Measurements from ENCODE around the gene SHISAL1.

Gene SHISAL1

GRCh38 chr22:44288913-44289312 lies 23.8 kb downstream of the SHISAL1 start:
- FAIRE-seq (no peak), DNase-seq (ENCODE audit: insufficient read length, low spot score) (no peak)
- TF ChIP-seq SPI1 (IDR thresholded peaks at IDR 0.05; ENCODE audit: low read depth, low read length) (no peak), POU2F2 (IDR thresholded peaks at IDR 0.05; ENCODE audit: low read depth, low read length) (no peak), POLR2A (IDR thresholded peaks at IDR 0.05; ENCODE audit: low read depth, low read length) (no peak)

DNA sequence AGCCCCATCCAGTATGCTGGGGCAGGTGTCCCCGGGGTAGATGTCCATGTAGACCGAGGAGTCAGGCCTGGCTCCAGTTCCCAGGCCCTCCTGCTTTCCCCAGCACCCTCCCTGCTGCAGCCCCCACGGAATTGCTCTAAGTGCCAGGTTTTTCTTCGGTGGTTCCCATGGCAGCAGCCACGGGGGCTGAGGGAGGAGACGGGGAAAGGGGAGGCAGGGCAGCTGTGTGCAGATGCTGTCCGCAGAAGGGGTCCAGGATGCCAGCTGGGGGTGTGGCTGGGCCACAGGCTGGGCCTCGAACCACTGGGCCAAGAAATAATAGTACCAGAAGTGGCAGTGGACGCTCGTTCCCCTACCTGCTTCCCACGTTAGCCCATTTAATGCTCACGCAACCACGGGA lies 25.0 kb downstream of the SHISAL1 start:
- FAIRE-seq = no peak
- no peak for TF ChIP-seq POLR2A (IDR thresholded peaks at IDR 0.05; ENCODE audit: low read depth, low read length)
- no peak for TF ChIP-seq POLR2AphosphoS5 (IDR thresholded peaks at IDR 0.05; ENCODE audit: low read depth, low read length)
- DNase-seq (ENCODE audit: insufficient read length, low spot score) = no peak

- no peak for FAIRE-seq
- TF ChIP-seq POLR2A (IDR thresholded peaks at IDR 0.05; ENCODE audit: low read depth, low read length) (no peak), POU2F2 (IDR thresholded peaks at IDR 0.05; ENCODE audit: low read depth, low read length) (no peak), SPI1 (IDR thresholded peaks at IDR 0.05; ENCODE audit: low read depth, low read length) (no peak), TAF1 (IDR thresholded peaks at IDR 0.05; ENCODE audit: low read depth, low read length) (no peak), POLR2AphosphoS5 (IDR thresholded peaks at IDR 0.05; ENCODE audit: low read depth, low read length) (no peak), PAX5 (IDR thresholded peaks at IDR 0.05; ENCODE audit: insufficient read depth, low read length, severe bottlenecking) (no peak)
- no peak for DNase-seq (ENCODE audit: insufficient read length, low spot score)
Measured at GRCh38 chr22:44287121-44287693, 25.5 kb downstream of the SHISAL1 start.

DNA sequence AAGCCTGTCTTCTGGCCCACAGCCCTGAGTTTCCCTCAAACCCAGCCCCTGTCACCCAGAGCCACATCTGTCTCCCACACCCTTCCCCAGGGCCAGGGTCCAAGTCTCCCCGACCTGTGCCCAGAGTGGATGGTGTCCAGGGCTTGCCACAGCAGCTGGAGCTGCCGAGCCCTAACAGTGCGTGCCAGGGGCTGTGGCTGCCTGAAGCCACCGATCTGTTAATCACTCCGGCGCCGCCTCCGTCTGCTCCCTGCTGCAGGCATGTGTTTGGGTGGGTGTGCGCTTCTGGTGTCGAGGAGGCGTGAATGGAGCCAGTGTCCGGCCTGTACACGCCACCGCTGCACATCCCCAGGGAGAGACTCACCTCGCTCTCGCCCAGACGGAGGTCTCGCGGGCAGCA lies 26.1 kb downstream of the SHISAL1 start:
- FAIRE-seq = no peak
- TF ChIP-seq PAX5 (IDR thresholded peaks at IDR 0.05; ENCODE audit: insufficient read depth, low read length, severe bottlenecking) (no peak), POLR2AphosphoS5 (IDR thresholded peaks at IDR 0.05; ENCODE audit: low read depth, low read length) (no peak), TAF1 (IDR thresholded peaks at IDR 0.05; ENCODE audit: low read depth, low read length) (no peak), POLR2A (IDR thresholded peaks at IDR 0.05; ENCODE audit: low read depth, low read length) (no peak), POU2F2 (IDR thresholded peaks at IDR 0.05; ENCODE audit: low read depth, low read length) (no peak), SPI1 (IDR thresholded peaks at IDR 0.05; ENCODE audit: low read depth, low read length) (no peak)
- no peak for DNase-seq (ENCODE audit: insufficient read length, low spot score)

DNA sequence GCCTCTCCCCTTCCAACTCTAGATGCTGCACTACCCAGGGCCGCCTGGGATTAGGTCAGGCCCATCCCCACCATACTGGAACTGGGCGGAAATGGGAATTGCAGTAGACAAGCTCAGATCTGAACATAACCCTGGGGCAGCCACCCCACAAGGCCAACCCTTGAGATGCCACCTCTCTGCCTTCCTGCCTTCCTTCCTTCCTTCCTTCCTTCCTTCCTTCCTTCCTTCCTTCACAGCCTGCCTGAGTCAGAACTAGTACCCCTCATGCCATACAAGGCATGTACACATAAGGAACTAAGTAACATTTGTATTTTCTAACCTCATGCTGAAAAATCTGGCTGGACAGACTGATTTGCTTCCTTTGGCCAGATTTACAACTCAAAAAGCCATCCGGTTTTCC lies 28.0 kb downstream of the SHISAL1 start:
- DNase-seq (ENCODE audit: insufficient read length, low spot score) (no peak), FAIRE-seq (no peak)
- no peak for TF ChIP-seq POU2F2 (IDR thresholded peaks at IDR 0.05; ENCODE audit: low read depth, low read length)
- no peak for TF ChIP-seq SPI1 (IDR thresholded peaks at IDR 0.05; ENCODE audit: low read depth, low read length)
- TF ChIP-seq PAX5 (IDR thresholded peaks at IDR 0.05; ENCODE audit: insufficient read depth, low read length, severe bottlenecking) = no peak
- no peak for TF ChIP-seq POLR2AphosphoS5 (IDR thresholded peaks at IDR 0.05; ENCODE audit: low read depth, low read length)
- TF ChIP-seq POLR2A (IDR thresholded peaks at IDR 0.05; ENCODE audit: low read depth, low read length) = no peak
- TF ChIP-seq TAF1 (IDR thresholded peaks at IDR 0.05; ENCODE audit: low read depth, low read length) = no peak

- FAIRE-seq = no peak
- DNase-seq (ENCODE audit: insufficient read length, low spot score) = no peak
- no peak for TF ChIP-seq POLR2AphosphoS5 (IDR thresholded peaks at IDR 0.05; ENCODE audit: low read depth, low read length)
- no peak for TF ChIP-seq POLR2A (IDR thresholded peaks at IDR 0.05; ENCODE audit: low read depth, low read length)
- TF ChIP-seq PAX5 (IDR thresholded peaks at IDR 0.05; ENCODE audit: insufficient read depth, low read length, severe bottlenecking) = no peak
- no peak for TF ChIP-seq TAF1 (IDR thresholded peaks at IDR 0.05; ENCODE audit: low read depth, low read length)
- TF ChIP-seq POU2F2 (IDR thresholded peaks at IDR 0.05; ENCODE audit: low read depth, low read length) = no peak
- TF ChIP-seq SPI1 (IDR thresholded peaks at IDR 0.05; ENCODE audit: low read depth, low read length) = no peak
Measured at GRCh38 chr22:44281768-44282637, 30.7 kb downstream of the SHISAL1 start.

DNA sequence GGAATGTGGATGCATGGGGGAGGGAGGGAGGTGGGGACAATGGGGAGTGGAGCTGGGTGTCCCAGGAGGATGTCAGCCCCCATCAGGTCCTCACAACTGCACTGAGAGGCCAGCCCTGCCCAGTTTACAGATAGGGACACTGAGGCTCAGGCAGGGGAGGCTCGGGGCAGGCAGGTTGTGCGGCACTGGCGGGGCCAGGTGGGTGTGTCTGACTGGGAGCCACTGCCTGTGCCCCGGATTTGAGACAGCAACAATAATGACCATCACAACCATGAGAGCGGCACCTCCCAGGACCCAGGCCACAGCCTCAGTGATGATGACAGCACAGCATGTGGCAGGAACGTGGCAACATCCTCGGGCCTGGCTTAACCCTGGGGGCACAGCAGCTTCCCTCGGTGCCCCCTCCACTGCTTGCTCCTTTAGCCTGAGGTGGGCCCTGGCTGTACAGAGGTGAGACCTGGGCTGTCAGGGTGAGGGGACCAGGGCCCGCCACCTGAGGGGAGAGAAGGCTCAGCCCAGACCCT lies 32.0 kb downstream of the SHISAL1 start:
- no peak for TF ChIP-seq POLR2AphosphoS5 (IDR thresholded peaks at IDR 0.05; ENCODE audit: low read depth, low read length)
- no peak for TF ChIP-seq SPI1 (IDR thresholded peaks at IDR 0.05; ENCODE audit: low read depth, low read length)
- TF ChIP-seq TAF1 (IDR thresholded peaks at IDR 0.05; ENCODE audit: low read depth, low read length) = no peak
- TF ChIP-seq POU2F2 (IDR thresholded peaks at IDR 0.05; ENCODE audit: low read depth, low read length) = no peak
- no peak for TF ChIP-seq POLR2A (IDR thresholded peaks at IDR 0.05; ENCODE audit: low read depth, low read length)
- TF ChIP-seq PAX5 (IDR thresholded peaks at IDR 0.05; ENCODE audit: insufficient read depth, low read length, severe bottlenecking) = no peak
- no peak for DNase-seq (ENCODE audit: insufficient read length, low spot score)
- FAIRE-seq = no peak

GRCh38 chr22:44279069-44279360 lies 33.7 kb downstream of the SHISAL1 start:
- FAIRE-seq (no peak), DNase-seq (ENCODE audit: insufficient read length, low spot score) (no peak)
- TF ChIP-seq TAF1 (IDR thresholded peaks at IDR 0.05; ENCODE audit: low read depth, low read length) (no peak), POLR2AphosphoS5 (IDR thresholded peaks at IDR 0.05; ENCODE audit: low read depth, low read length) (no peak), POU2F2 (IDR thresholded peaks at IDR 0.05; ENCODE audit: low read depth, low read length) (no peak), POLR2A (IDR thresholded peaks at IDR 0.05; ENCODE audit: low read depth, low read length) (no peak), SPI1 (IDR thresholded peaks at IDR 0.05; ENCODE audit: low read depth, low read length) (no peak), PAX5 (IDR thresholded peaks at IDR 0.05; ENCODE audit: insufficient read depth, low read length, severe bottlenecking) (no peak)

DNA sequence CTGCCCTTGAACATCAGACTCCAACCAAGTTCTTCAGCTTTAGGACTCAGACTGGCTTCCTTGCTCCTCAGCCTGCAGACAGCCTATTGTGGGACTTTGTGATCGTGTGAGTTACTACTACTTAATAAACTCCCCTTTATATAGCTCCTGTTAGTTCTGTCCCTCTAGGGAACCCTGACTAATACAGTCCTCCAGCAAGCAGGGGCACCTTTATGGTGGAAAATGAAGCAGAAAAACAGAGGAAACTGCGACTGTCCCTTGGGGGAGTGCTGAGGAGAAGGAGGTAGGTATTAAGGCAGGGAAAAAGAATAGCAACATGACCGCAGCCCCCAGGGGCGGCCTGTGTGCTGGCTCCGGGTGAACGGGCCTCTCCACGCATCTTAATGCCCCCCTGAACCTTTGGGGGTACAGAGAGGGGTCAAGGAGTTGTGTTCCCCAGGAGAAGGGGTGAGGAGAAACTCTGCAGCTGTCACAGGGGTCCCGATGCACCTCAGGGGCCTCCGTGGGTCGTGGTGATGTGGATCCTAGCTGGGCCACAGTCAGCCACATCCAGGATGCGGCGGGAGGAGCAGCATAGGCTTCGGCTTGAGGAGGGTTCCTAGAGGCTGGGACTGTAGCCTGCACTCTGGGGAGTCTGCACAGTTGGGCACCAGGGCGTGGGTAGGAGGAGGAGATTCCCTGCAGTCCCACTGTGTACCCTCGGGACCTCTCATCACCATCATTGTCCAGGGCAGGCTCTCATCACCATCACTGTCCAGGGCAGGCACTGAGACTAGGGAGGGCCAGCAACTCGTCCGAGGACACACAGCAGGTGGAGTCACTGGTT lies 34.3 kb downstream of the SHISAL1 start:
- FAIRE-seq (no peak), DNase-seq (ENCODE audit: insufficient read length, low spot score) (no peak)
- TF ChIP-seq PAX5 (IDR thresholded peaks at IDR 0.05; ENCODE audit: insufficient read depth, low read length, severe bottlenecking) (no peak), POLR2AphosphoS5 (IDR thresholded peaks at IDR 0.05; ENCODE audit: low read depth, low read length) (no peak), TAF1 (IDR thresholded peaks at IDR 0.05; ENCODE audit: low read depth, low read length) (no peak)
